AG10803 (cell line): ENCODE measurements around the gene DESI2.
"Not testable (repeated sequence)": the region's sequence is repeated elsewhere in the genome, so short reads cannot be mapped to it uniquely, and the experiment has no call there.

Experiments used
- DNase-seq: peaks from one replicate; pipeline ENCODE4 v3.0.0; 2010; ENCODE audit warnings: low read depth
- H3K4me3 ChIP-seq: 2 replicates; pipeline ENCODE4 v1.5.1; 2011; ENCODE audit warnings: mild to moderate bottlenecking, low read length, control low read depth
- TF ChIP-seq, protein P1 (sequence below): conservative IDR thresholded peaks from 2 replicates; pipeline ENCODE4 v1.5.1; 2011; ENCODE audit warnings: mild to moderate bottlenecking, low read length, control low read depth, inconsistent platforms

Gene DESI2

DNA sequence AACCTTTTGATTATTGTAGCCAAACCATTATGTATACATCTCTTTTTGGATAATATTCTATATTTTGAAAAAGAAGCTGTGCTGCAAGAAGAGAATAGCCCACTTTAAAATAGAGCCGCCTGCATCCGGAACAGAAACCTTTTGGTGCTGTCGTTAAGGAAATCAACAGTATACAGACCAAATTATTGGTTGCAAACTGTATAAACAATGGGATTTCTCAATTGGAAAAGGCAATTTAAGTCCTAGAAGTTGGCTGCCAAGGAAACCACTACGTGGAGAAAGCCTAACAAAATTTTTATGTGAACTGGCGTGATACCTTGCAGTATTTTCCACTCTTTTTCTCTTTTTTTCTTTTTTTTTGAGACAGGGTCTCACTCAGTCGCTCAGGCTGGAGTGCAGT lies 25.8 kb downstream of the DESI2 start:
- DNase-seq, result no peak
- H3K4me3 ChIP-seq, result no peak overlapping the region
- TF ChIP-seq, protein P1, sequence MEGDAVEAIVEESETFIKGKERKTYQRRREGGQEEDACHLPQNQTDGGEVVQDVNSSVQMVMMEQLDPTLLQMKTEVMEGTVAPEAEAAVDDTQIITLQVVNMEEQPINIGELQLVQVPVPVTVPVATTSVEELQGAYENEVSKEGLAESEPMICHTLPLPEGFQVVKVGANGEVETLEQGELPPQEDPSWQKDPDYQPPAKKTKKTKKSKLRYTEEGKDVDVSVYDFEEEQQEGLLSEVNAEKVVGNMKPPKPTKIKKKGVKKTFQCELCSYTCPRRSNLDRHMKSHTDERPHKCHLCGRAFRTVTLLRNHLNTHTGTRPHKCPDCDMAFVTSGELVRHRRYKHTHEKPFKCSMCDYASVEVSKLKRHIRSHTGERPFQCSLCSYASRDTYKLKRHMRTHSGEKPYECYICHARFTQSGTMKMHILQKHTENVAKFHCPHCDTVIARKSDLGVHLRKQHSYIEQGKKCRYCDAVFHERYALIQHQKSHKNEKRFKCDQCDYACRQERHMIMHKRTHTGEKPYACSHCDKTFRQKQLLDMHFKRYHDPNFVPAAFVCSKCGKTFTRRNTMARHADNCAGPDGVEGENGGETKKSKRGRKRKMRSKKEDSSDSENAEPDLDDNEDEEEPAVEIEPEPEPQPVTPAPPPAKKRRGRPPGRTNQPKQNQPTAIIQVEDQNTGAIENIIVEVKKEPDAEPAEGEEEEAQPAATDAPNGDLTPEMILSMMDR, result no peak

DNA sequence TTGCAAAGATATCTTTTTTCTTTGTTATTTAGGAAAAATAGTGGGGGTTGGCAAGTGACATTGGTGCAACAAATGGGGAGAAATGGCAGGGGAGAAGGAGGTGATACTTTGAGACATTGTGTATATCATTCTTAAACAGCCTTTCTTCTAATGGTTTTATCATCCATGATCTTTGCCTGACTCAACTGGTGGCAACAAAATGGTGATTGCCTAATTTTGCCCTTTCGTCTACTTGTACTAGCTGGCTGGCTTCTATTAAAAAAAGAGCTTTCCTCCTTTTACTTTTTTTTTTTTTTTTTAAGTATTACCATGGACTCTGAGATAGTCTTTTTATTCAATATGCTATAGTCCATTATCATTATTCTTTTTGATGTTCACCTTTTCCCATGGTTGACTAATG lies 27.7 kb downstream of the DESI2 start:
- peak; percentile 12 for DNase-seq
- H3K4me3 ChIP-seq, result no peak overlapping the region
- TF ChIP-seq, protein P1, result no peak

DNA sequence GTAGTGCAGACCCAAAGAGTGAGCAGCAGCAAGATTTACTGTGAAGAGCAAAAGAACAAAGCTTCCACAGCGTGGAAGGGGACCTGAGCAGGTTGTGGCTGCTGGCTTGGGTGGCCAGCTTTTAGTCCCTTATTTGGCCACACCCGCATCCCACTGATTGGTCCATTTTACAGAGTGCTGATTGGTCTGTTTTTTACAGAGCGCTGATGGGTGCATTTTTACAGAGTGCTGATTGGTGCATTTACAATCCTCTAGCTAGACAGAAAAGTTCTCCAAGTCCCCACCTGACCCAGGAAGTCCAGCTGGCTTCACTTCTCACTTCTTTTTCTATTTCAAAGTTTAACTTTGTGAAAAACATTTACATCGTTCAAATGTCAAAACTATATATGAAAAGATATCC lies 29.2 kb downstream of the DESI2 start:
- not testable (repeated sequence) for DNase-seq, H3K4me3 ChIP-seq

DNA sequence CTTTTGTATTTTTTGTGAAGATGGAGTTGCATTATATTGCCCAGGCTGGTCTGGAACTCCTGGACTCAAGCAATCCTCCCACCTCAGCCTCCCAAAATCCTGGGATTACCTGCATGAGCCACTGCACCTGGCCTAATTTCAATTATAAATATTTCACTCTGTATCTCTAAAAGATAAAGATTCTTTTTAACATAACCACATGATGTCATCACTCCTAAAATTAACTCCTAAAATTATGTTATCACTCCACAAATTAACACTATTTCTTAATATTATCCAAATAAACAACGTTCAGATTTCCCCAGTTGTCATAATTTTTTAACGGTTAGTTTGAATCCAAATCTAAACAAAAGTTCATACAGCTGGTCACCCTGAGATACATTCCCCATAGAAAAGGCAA lies 43.0 kb downstream of the DESI2 start:
- no peak overlapping the region for H3K4me3 ChIP-seq
- TF ChIP-seq, protein P1, result no peak
- no peak for DNase-seq

DNA sequence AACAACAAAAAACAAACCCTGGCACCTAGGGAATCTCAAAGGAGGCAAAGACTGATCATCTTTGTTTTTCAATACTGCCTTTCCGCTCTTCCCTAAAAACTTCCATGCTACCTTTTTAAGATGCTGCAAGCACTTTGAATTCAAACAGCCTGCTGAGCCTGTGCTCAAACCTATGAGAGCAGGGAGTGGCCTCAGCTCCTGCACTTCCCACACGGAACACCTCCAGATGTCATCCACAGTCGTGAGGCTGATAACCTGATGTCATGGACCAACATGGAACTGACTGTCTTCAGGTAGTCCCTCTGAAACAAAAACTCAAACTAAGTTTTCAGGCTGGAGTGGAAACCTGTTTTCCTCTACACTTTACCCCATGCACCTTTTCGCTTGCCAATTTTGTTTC lies 46.8 kb downstream of the DESI2 start:
- no peak overlapping the region for H3K4me3 ChIP-seq
- TF ChIP-seq, protein P1, result no peak
- no peak for DNase-seq

DNA sequence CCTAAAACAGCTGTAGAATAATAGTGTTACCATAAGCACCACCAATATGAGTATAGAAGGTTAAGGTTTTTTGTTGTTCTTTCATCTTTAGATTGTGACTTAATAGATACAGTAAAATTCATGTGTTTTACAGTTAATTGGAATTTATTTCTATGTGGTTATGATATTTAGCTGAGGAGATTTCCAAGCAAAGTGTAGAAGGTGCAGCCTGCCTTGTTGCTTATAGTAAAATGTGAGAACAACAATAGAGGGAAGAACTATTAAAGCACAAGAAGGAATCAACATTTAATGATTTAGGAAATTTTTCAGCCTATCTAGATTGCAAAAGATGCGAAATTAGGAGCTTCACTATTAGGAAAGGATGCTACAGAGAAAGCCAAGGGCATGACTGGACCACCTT lies 47.9 kb downstream of the DESI2 start:
- no peak for DNase-seq
- TF ChIP-seq, protein P1, result no peak
- H3K4me3 ChIP-seq, result no peak overlapping the region

DNA sequence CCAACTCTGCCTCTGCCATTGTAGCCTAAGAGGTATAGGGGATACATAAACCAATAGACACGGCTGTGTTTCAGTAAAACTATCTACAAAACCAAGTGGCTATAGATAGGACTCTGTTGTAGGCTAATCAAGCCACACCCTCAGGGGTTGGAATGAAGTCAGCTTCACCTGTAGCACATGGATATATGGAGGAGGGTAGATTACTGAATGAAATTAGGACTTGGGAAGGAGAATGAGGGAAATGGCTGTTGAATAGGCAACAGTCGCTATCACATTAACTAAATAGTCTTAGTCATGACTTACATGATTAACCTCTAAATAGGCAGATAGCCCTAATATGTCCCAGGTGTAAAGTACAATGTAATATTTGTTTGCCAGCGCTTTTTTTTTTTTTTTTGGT lies 49.7 kb downstream of the DESI2 start:
- H3K4me3 ChIP-seq, result no peak overlapping the region
- DNase-seq, result no peak
- TF ChIP-seq, protein P1, result no peak

DNA sequence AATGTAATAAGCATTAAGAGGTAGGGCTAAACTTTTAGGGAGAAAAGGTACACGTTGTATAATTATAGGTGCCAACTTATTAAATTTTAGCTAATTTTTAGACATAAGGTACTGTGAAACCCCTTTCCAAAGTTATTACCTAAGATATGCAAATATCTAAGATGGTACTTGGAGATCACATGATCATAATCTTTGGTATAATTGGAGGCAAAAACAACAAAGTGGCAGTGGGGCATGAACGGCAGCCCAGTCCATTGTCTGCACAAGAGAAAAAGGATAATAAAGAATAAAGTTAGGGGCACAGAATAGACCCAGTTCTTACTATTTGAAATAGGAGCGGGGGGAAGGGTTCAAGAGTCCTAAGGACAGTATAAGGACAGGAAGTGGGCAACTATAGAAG lies 51.2 kb downstream of the DESI2 start:
- no peak for DNase-seq
- no peak overlapping the region for H3K4me3 ChIP-seq
- TF ChIP-seq, protein P1, result no peak
